B cell (primary cell): ENCODE results near the gene PRPF19.

Experiments
- EZH2 ChIP-seq: IDR thresholded peaks from 2 replicates; pipeline ENCODE4 v1.6.1; 2012; ENCODE audit warnings: borderline replicate concordance, low read depth, mild to moderate bottlenecking, moderate library complexity, low read length; ENCODE audit not compliant: insufficient read depth, poor library complexity, severe bottlenecking
- TF ChIP-seq, protein P1 (sequence below): fragments of 200-600 bp; IDR thresholded peaks from one replicate; pipeline ENCODE4 v1.8.0; 2022; ENCODE audit warnings: antibody characterized with exemption, mild to moderate bottlenecking

DNA sequence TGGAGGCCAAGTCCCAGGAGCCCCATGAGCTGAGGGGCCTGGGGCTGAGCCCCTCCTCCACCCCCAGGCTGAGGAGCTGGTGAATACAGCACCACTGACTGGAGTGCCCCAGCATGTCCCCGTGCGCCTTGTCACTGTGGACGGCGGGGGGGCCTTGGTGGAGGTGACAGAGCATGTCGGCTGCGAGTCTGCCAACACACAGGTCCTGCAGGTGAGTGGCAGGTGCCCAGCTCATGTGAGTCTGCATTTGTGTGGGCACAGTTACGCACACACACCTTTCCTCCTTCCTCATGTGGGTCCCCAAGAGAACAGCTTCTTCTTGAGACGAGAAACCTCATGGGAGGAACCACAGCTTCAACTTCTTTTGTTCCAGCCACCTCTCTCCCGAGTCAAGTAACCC, 25.5 kb upstream of the PRPF19 start:
- TF ChIP-seq, protein P1, sequence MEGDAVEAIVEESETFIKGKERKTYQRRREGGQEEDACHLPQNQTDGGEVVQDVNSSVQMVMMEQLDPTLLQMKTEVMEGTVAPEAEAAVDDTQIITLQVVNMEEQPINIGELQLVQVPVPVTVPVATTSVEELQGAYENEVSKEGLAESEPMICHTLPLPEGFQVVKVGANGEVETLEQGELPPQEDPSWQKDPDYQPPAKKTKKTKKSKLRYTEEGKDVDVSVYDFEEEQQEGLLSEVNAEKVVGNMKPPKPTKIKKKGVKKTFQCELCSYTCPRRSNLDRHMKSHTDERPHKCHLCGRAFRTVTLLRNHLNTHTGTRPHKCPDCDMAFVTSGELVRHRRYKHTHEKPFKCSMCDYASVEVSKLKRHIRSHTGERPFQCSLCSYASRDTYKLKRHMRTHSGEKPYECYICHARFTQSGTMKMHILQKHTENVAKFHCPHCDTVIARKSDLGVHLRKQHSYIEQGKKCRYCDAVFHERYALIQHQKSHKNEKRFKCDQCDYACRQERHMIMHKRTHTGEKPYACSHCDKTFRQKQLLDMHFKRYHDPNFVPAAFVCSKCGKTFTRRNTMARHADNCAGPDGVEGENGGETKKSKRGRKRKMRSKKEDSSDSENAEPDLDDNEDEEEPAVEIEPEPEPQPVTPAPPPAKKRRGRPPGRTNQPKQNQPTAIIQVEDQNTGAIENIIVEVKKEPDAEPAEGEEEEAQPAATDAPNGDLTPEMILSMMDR: no peak
- no peak for TF ChIP-seq EZH2
